Mesenchymal stem cell (in vitro differentiated cells and primary cell): Measurements from ENCODE around the gene PTPRO.

ENCODE experiments used
- DNase-seq: peaks from one replicate; pipeline ENCODE4 v3.0.0-alpha.2; 2013
- H2AFZ ChIP-seq: one replicate; pipeline ENCODE4 v1.6.1; 2013; ENCODE audit warnings: low read depth, mild to moderate bottlenecking, control low read depth, inconsistent platforms, low read length, moderate library complexity
- H2AK5ac ChIP-seq: 2 replicates; pipeline ENCODE4 v1.6.1; 2013; ENCODE audit warnings: low read length, moderate library complexity, mild to moderate bottlenecking, inconsistent platforms; ENCODE audit not compliant: severe bottlenecking
- H2BK120ac ChIP-seq: one replicate; pipeline ENCODE4 v1.6.1; 2013; ENCODE audit warnings: low read depth, mild to moderate bottlenecking, inconsistent platforms, low read length, moderate library complexity
- H2BK12ac ChIP-seq, 2 experiments: one replicate each; pipeline ENCODE4 v1.6.1; 2013; ENCODE audit warnings: inconsistent platforms in 2 of 2, low read length in 2 of 2, mild to moderate bottlenecking in 2 of 2, moderate library complexity in 2 of 2, control low read depth in 1 of 2
- H2BK15ac ChIP-seq: one replicate; pipeline ENCODE4 v1.6.1; 2013; ENCODE audit warnings: mild to moderate bottlenecking, low read depth, inconsistent platforms; ENCODE audit not compliant: poor library complexity, severe bottlenecking
- H2BK5ac ChIP-seq: 2 replicates; pipeline ENCODE4 v1.6.1; 2013; ENCODE audit warnings: low read depth, mild to moderate bottlenecking, low read length, control low read depth, inconsistent platforms; ENCODE audit not compliant: poor library complexity, severe bottlenecking
- H3K14ac ChIP-seq, 2 experiments: one replicate each; pipeline ENCODE4 v1.6.1; 2013; ENCODE audit warnings: inconsistent platforms in 2 of 2, low read length in 2 of 2, control low read depth in 1 of 2, mild to moderate bottlenecking in 1 of 2, moderate library complexity in 1 of 2
- H3K18ac ChIP-seq, 2 experiments: one replicate each; pipeline ENCODE4 v1.6.1; 2013; ENCODE audit warnings: inconsistent platforms in 2 of 2, low read length in 2 of 2, control low read depth in 1 of 2, low read depth in 1 of 2, mild to moderate bottlenecking in 1 of 2
- H3K23ac ChIP-seq, 2 experiments: one replicate each; pipeline ENCODE4 v1.6.1; 2013; ENCODE audit warnings: inconsistent platforms in 2 of 2, low read length in 2 of 2, mild to moderate bottlenecking in 2 of 2, moderate library complexity in 2 of 2, control low read depth in 1 of 2
- H3K27ac ChIP-seq: 2 replicates; pipeline ENCODE4 v1.5.1; 2013; ENCODE audit warnings: mild to moderate bottlenecking, moderate library complexity, low read length, control low read depth, inconsistent platforms; ENCODE audit not compliant: poor library complexity, severe bottlenecking
- H3K27me3 ChIP-seq, 2 experiments: 2 replicates each; pipeline versions ENCODE4 v1.6.1 to v1.7.0; 2013; ENCODE audit warnings: low read length in 2 of 2, mild to moderate bottlenecking in 2 of 2, moderate library complexity in 2 of 2, control low read depth in 1 of 2, inconsistent platforms in 1 of 2; ENCODE audit not compliant: control insufficient read depth in 1 of 2, insufficient read depth in 1 of 2
- H3K36me3 ChIP-seq, 2 experiments: 2 replicates each; pipeline versions ENCODE4 v1.6.1 to v1.7.0; 2013; ENCODE audit warnings: low read length in 2 of 2, control low read depth in 1 of 2, inconsistent platforms in 1 of 2, low read depth in 1 of 2, mild to moderate bottlenecking in 1 of 2; ENCODE audit not compliant: insufficient read depth in 2 of 2, control insufficient read depth in 1 of 2
- H3K4ac ChIP-seq, 2 experiments: one replicate each; pipeline ENCODE4 v1.6.1; 2013; ENCODE audit warnings: inconsistent platforms in 2 of 2, low read length in 2 of 2, mild to moderate bottlenecking in 2 of 2, moderate library complexity in 2 of 2, control low read depth in 1 of 2, low read depth in 1 of 2
- H3K4me1 ChIP-seq: 2 replicates; pipeline ENCODE4 v1.6.1; 2013; ENCODE audit warnings: low read depth, low read length, control low read depth; ENCODE audit not compliant: control insufficient read depth, insufficient read depth
- H3K4me2 ChIP-seq: 2 replicates; pipeline ENCODE4 v1.6.1; 2013; ENCODE audit warnings: low read length, mild to moderate bottlenecking, inconsistent platforms; ENCODE audit not compliant: poor library complexity, severe bottlenecking
- H3K4me3 ChIP-seq, 2 experiments: 2 replicates each; pipeline versions ENCODE4 v1.5.1 to v1.7.0; 2013; ENCODE audit warnings: low read length in 2 of 2, mild to moderate bottlenecking in 2 of 2, control low read depth in 1 of 2, low read depth in 1 of 2; ENCODE audit not compliant: insufficient read depth in 1 of 2
- H3K79me1 ChIP-seq: replicated peaks from 2 replicates; pipeline ENCODE4 v1.6.1; 2013; ENCODE audit warnings: mild to moderate bottlenecking, control low read depth, low read length, inconsistent platforms; ENCODE audit not compliant: poor library complexity, severe bottlenecking
- H3K9ac ChIP-seq: 2 replicates; pipeline ENCODE4 v1.7.0; 2013; ENCODE audit warnings: mild to moderate bottlenecking, low read length, moderate library complexity
- H3K9me3 ChIP-seq: 2 replicates; pipeline ENCODE4 v1.7.0; 2013; ENCODE audit warnings: mild to moderate bottlenecking, low read length; ENCODE audit not compliant: control insufficient read depth
- H4K8ac ChIP-seq: one replicate; pipeline ENCODE4 v1.6.1; 2013; ENCODE audit warnings: inconsistent platforms, mild to moderate bottlenecking, low read length, moderate library complexity
- H4K91ac ChIP-seq: one replicate; pipeline ENCODE4 v1.6.1; 2013; ENCODE audit warnings: mild to moderate bottlenecking, low read length, inconsistent platforms
- WGBS: methylation state at CpG from one replicate; pipeline ENCODE4 v1.1.7; 2013; ENCODE audit warnings: mixed read lengths; 5-methylcytosine and 5-hydroxymethylcytosine counted together

Gene PTPRO

GRCh38 chr12:15496738-15497137 lies 174.4 kb downstream of the PTPRO start:
- no peak overlapping the region for H3K4ac ChIP-seq
- no peak overlapping the region for H3K9ac ChIP-seq
- peaks cover 11% of the 10 kb centered on the region for H3K9me3 ChIP-seq
- DNase-seq, result no peak
- peaks cover 1% of the 10 kb centered on the region for H3K4me1 ChIP-seq
- H3K27me3 ChIP-seq, result no peaks in the 10 kb centered on the region
- no peak overlapping the region for H3K27ac ChIP-seq
- H3K14ac ChIP-seq, result no peak overlapping the region
- H2BK5ac ChIP-seq, result no peak overlapping the region
- no peak overlapping the region for H3K4me2 ChIP-seq
- no peak overlapping the region for H2BK15ac ChIP-seq
- H4K8ac ChIP-seq, result no peak overlapping the region
- H4K91ac ChIP-seq, result no peak overlapping the region
- no peaks in the 10 kb centered on the region for H3K36me3 ChIP-seq
- no peaks in the 10 kb centered on the region for H3K79me1 ChIP-seq
- H2BK120ac ChIP-seq, result no peak overlapping the region
- H2AFZ ChIP-seq, result no peak overlapping the region
- no peak overlapping the region for H3K23ac ChIP-seq
- no peak overlapping the region for H2AK5ac ChIP-seq
- no peak overlapping the region for H2BK12ac ChIP-seq
- H3K18ac ChIP-seq, result no peak overlapping the region
- no peak overlapping the region for H3K4me3 ChIP-seq

GRCh38 chr12:15497671-15498292 lies 175.5 kb downstream of the PTPRO start:
- no peak for DNase-seq
- Histone ChIP-seq H3K14ac (no peak overlapping the region), H4K8ac (no peak overlapping the region), H3K79me1 (no peaks in the 10 kb centered on the region), H3K9ac (no peak overlapping the region), H2BK12ac (no peak overlapping the region), H2AK5ac (no peak overlapping the region), H2BK15ac (no peak overlapping the region), H3K4me1 (peaks cover 1% of the 10 kb centered on the region), H3K4me3 (no peak overlapping the region), H2BK120ac (no peak overlapping the region), H3K27me3 (no peaks in the 10 kb centered on the region), H3K4ac (no peak overlapping the region), H4K91ac (no peak overlapping the region), H3K18ac (no peak overlapping the region), H3K4me2 (no peak overlapping the region), H2BK5ac (no peak overlapping the region), H2AFZ (no peak overlapping the region), H3K23ac (no peak overlapping the region), H3K9me3 (peaks cover 8% of the 10 kb centered on the region), H3K27ac (no peak overlapping the region), H3K36me3 (no peaks in the 10 kb centered on the region)
- WGBS, result 83% methylated on average over 3 of the region's 4 CpGs

GRCh38 chr12:15502211-15502610 lies 179.9 kb downstream of the PTPRO start:
- H3K4ac ChIP-seq, result no peak overlapping the region
- no CpG with 5 or more reads among the region's 2 CpGs for WGBS
- H2AFZ ChIP-seq, result no peak overlapping the region
- H3K9ac ChIP-seq, result no peak overlapping the region
- H3K23ac ChIP-seq, result no peak overlapping the region
- H3K18ac ChIP-seq, result no peak overlapping the region
- no peak overlapping the region for H2BK15ac ChIP-seq
- H3K4me1 ChIP-seq, result no peaks in the 10 kb centered on the region
- H3K4me2 ChIP-seq, result no peak overlapping the region
- no peaks in the 10 kb centered on the region for H3K36me3 ChIP-seq
- H4K8ac ChIP-seq, result no peak overlapping the region
- H3K4me3 ChIP-seq, result no peak overlapping the region
- H2BK12ac ChIP-seq, result no peak overlapping the region
- H3K9me3 ChIP-seq, result no peaks in the 10 kb centered on the region
- H3K79me1 ChIP-seq, result no peaks in the 10 kb centered on the region
- no peaks in the 10 kb centered on the region for H3K27me3 ChIP-seq
- H2BK120ac ChIP-seq, result no peak overlapping the region
- no peak overlapping the region for H2AK5ac ChIP-seq
- DNase-seq, result no peak
- no peak overlapping the region for H2BK5ac ChIP-seq
- no peak overlapping the region for H3K14ac ChIP-seq
- no peak overlapping the region for H4K91ac ChIP-seq
- no peak overlapping the region for H3K27ac ChIP-seq

- Histone ChIP-seq H3K4me1 (no peaks in the 10 kb centered on the region), H3K4me2 (no peak overlapping the region), H2BK12ac (no peak overlapping the region), H3K79me1 (no peaks in the 10 kb centered on the region), H4K8ac (no peak overlapping the region), H4K91ac (no peak overlapping the region), H3K9ac (no peak overlapping the region), H3K23ac (no peak overlapping the region), H3K27me3 (no peaks in the 10 kb centered on the region), H2AFZ (no peak overlapping the region), H3K4ac (no peak overlapping the region), H2BK120ac (no peak overlapping the region), H3K18ac (no peak overlapping the region), H2BK5ac (no peak overlapping the region), H2BK15ac (no peak overlapping the region), H3K9me3 (no peaks in the 10 kb centered on the region), H3K36me3 (no peaks in the 10 kb centered on the region), H3K14ac (no peak overlapping the region), H2AK5ac (no peak overlapping the region), H3K4me3 (no peak overlapping the region), H3K27ac (no peak overlapping the region)
- 90% methylated on average over 3 of the region's 4 CpGs for WGBS
- DNase-seq, result no peak
Observed at GRCh38 chr12:15505616-15506015, 183.3 kb downstream of the PTPRO start.
